VCaP (cell line): ENCODE data around the gene USP17L11.
"Not testable (repeated sequence)": the region's sequence is repeated elsewhere in the genome, so short reads cannot be mapped to it uniquely, and the experiment has no call there.

Experiments
- H3K27ac ChIP-seq: fragments of 450-650 bp; 2 replicates; pipeline ENCODE4 v1.5.1; 2017

USP17L11 gene

GRCh38 chr4:9215105-9215504 lies at the start of gene USP17L11:
Gene USP17L11 (plus strand): TSS chr4:9215405. CDS start chr4:9215405, 0 bp downstream.
- not testable (repeated sequence) for H3K27ac ChIP-seq

- H3K27ac ChIP-seq: not testable (repeated sequence)
These were observed 49.2 kb upstream of the USP17L11 start for GRCh38 chr4:9165990-9166389.

- not testable (repeated sequence) for H3K27ac ChIP-seq
These were observed 45.3 kb upstream of the USP17L11 start, which contains the start of gene FAM90A26 for GRCh38 chr4:9169791-9170459. Gene FAM90A26 (plus strand): TSS chr4:9170409. CDS start chr4:9173173, 2,764 bp downstream.

- not testable (repeated sequence) for H3K27ac ChIP-seq
These were observed 4.8 kb upstream of the USP17L11 start, which contains the start of gene USP17L10 for GRCh38 chr4:9210357-9210756. Gene USP17L10 (plus strand): TSS chr4:9210657. CDS start chr4:9210657, 0 bp downstream.

GRCh38 chr4:9214701-9215100 lies 504 bp upstream of the USP17L11 start:
- not testable (repeated sequence) for H3K27ac ChIP-seq

- H3K27ac ChIP-seq: not testable (repeated sequence)
These were observed 4.6 kb downstream of the USP17L11 start, which contains the start of gene USP17L12 for GRCh38 chr4:9219852-9220251. Gene USP17L12 (plus strand): TSS chr4:9220152. CDS start chr4:9220152, 0 bp downstream.

GRCh38 chr4:9224596-9224995 lies 9.4 kb downstream of the USP17L11 start, which contains the start of gene USP17L13:
Gene USP17L13 (plus strand): TSS chr4:9224896. CDS start chr4:9224896, 0 bp downstream.
- H3K27ac ChIP-seq: not testable (repeated sequence)

- not testable (repeated sequence) for H3K27ac ChIP-seq
These were observed 15.0 kb downstream of the USP17L11 start for GRCh38 chr4:9230249-9230648.

- H3K27ac ChIP-seq: not testable (repeated sequence)
These were observed 18.9 kb downstream of the USP17L11 start, which contains the start of gene USP17L15 for GRCh38 chr4:9234085-9234484. Gene USP17L15 (plus strand): TSS chr4:9234385. CDS start chr4:9234385, 0 bp downstream.

GRCh38 chr4:9238461-9238860 lies 23.3 kb downstream of the USP17L11 start:
- not testable (repeated sequence) for H3K27ac ChIP-seq

- H3K27ac ChIP-seq: not testable (repeated sequence)
These were observed 28.4 kb downstream of the USP17L11 start, which contains the start of gene USP17L17 for GRCh38 chr4:9243579-9243978. Gene USP17L17 (plus strand): TSS chr4:9243879. CDS start chr4:9243879, 0 bp downstream.

GRCh38 chr4:9247953-9248680 lies 32.9 kb downstream of the USP17L11 start, which contains the start of gene USP17L18:
Gene USP17L18 (plus strand): TSS chr4:9248630. CDS start chr4:9248630, 0 bp downstream.
- not testable (repeated sequence) for H3K27ac ChIP-seq

- not testable (repeated sequence) for H3K27ac ChIP-seq
These were observed 37.9 kb downstream of the USP17L11 start, which contains the start of gene USP17L19 for GRCh38 chr4:9253078-9253477. Gene USP17L19 (plus strand): TSS chr4:9253378. CDS start chr4:9253378, 0 bp downstream.

- H3K27ac ChIP-seq: not testable (repeated sequence)
These were observed 42.6 kb downstream of the USP17L11 start, which contains the start of gene USP17L20 for GRCh38 chr4:9257824-9258223. Gene USP17L20 (plus strand): TSS chr4:9258124. CDS start chr4:9258124, 0 bp downstream.

GRCh38 chr4:9262572-9262971 lies 47.4 kb downstream of the USP17L11 start, which contains the start of gene USP17L21:
Gene USP17L21 (plus strand): TSS chr4:9262872. CDS start chr4:9262872, 0 bp downstream.
- not testable (repeated sequence) for H3K27ac ChIP-seq
